Natural killer cell (primary cell): ENCODE measurements around the gene SMIM36. TPM values are rescaled to one million over a fixed set of nuclear protein-coding genes. Genes with fewer than 3 reads are reported as not detected.

Source experiments
- ATAC-seq, 3 donors: fragments of 150-1000 bp in 2 of 3; fragments of 200-7000 bp in 1 of 3; cut with Tn5 transposase; 1 replicate in 1 of 3; 2 replicates in 2 of 3; pipeline ENCODE4 v1.10.0; 2021; ENCODE audit warnings: mild to moderate bottlenecking in 2 of 3, moderate library complexity in 2 of 3
- DNase-seq, 2 donors: peaks; one replicate each; pipeline versions ENCODE4 v3.0.0 to v3.0.0-alpha.2; 2013 to 2021; ENCODE audit warnings: mixed read lengths in 1 of 2
- H3K27ac ChIP-seq: one replicate; pipeline ENCODE4 v1.5.1; 2013; ENCODE audit warnings: mild to moderate bottlenecking, low read length
- H3K27me3 ChIP-seq: one replicate; pipeline ENCODE4 v1.6.1; 2013; ENCODE audit warnings: low read length; ENCODE audit not compliant: control insufficient read depth, insufficient read depth
- H3K36me3 ChIP-seq: one replicate; pipeline ENCODE4 v1.6.1; 2013; ENCODE audit warnings: low read length; ENCODE audit not compliant: control insufficient read depth, insufficient read depth
- H3K4me1 ChIP-seq: one replicate; pipeline ENCODE4 v1.6.1; 2013; ENCODE audit warnings: low read length; ENCODE audit not compliant: control insufficient read depth, insufficient read depth
- H3K4me3 ChIP-seq: one replicate; pipeline ENCODE4 v1.5.1; 2013; ENCODE audit warnings: low read length
- H3K9me3 ChIP-seq: one replicate; pipeline ENCODE4 v1.6.1; 2013; ENCODE audit warnings: low read length; ENCODE audit not compliant: control insufficient read depth, insufficient read depth
- H3K27ac Mint-ChIP-seq, 2 donors: one replicate each; pipeline ENCODE4 v1.8.0; 2022; ENCODE audit warnings: mild to moderate bottlenecking in 2 of 2, mixed read lengths in 2 of 2, moderate library complexity in 1 of 2
- H3K27me3 Mint-ChIP-seq, 2 donors: one replicate each; pipeline ENCODE4 v1.8.0; 2022; ENCODE audit warnings: low read depth in 2 of 2, mixed read lengths in 2 of 2
- H3K36me3 Mint-ChIP-seq: one replicate; pipeline ENCODE4 v1.8.0; 2022; ENCODE audit warnings: mixed read lengths
- H3K4me1 Mint-ChIP-seq, 2 donors: one replicate each; pipeline ENCODE4 v1.8.0; 2022; ENCODE audit warnings: mixed read lengths in 2 of 2
- H3K4me3 Mint-ChIP-seq: one replicate; pipeline ENCODE4 v1.8.0; 2022; ENCODE audit warnings: mild to moderate bottlenecking, moderate library complexity, mixed read lengths
- H3K9me3 Mint-ChIP-seq, 2 donors: one replicate each; pipeline ENCODE4 v1.8.0; 2022; ENCODE audit warnings: mixed read lengths in 2 of 2
- CTCF ChIP-seq: fragments of 200-600 bp; IDR thresholded peaks from one replicate; pipeline ENCODE4 v1.8.0; 2022; ENCODE audit warnings: antibody characterized with exemption
- WGBS: methylation state at CpG from one replicate; pipeline ENCODE4 v1.1.7; 2013; ENCODE audit warnings: missing lambda C conversion rate; ENCODE audit not compliant: insufficient coverage; 5-methylcytosine and 5-hydroxymethylcytosine counted together
- intact Hi-C: fragments of 100-400 bp; cut with micrococcal nuclease; formaldehyde crosslinking; loops from one replicate; pipeline ENCODE4 v1.14.2; 2022
- total RNA-seq, 4 donors: library from RNA; stranded (reverse); fragments of 120-200 nt in 1 of 4; gene quantifications; one replicate each; pipeline versions ENCODE4 v1.2.3 to v1.2.4, GENCODE V29; 2013 to 2022

Gene SMIM36
- not detected for total RNA-seq
- total RNA-seq (2013), result 0.02 TPM

GRCh38 chr17:55510986-55511721, at the start of gene SMIM36:
Gene SMIM36 (minus strand): TSS chr17:55511452.
- H3K27ac Mint-ChIP-seq, result no peak within 1 kb of the TSS
- no peaks in the 10 kb centered on the region for H3K36me3 Mint-ChIP-seq
- TF ChIP-seq CTCF, result no peak
- Histone ChIP-seq H3K4me1 (no peaks in the 10 kb centered on the region), H3K9me3 (no peaks in the 10 kb centered on the region), H3K27me3 (no peaks in the 10 kb centered on the region), H3K27ac (no peak within 1 kb of the TSS), H3K36me3 (no peaks in the 10 kb centered on the region), H3K4me3 (no peak within 1 kb of the TSS)
- peaks cover 0 to 5% of the 10 kb centered on the region in 2 donors for H3K27me3 Mint-ChIP-seq
- DNase-seq (no peak), ATAC-seq (no peak)
- no peaks in the 10 kb centered on the region for H3K9me3 Mint-ChIP-seq
- no peaks in the 10 kb centered on the region for H3K4me1 Mint-ChIP-seq
- intact Hi-C loops, result no loop called here
- WGBS, result 90% methylated on average over 17 of the region's 18 CpGs
- no peak within 1 kb of the TSS for H3K4me3 Mint-ChIP-seq

- no peak overlapping the region for H3K27ac ChIP-seq
- no peak for DNase-seq
- H3K36me3 ChIP-seq, result no peaks in the 10 kb centered on the region
- Mint-ChIP-seq H3K4me1 (no peaks in the 10 kb centered on the region), H3K27me3 (peaks cover 6 to 8% of the 10 kb centered on the region in 2 donors), H3K36me3 (no peaks in the 10 kb centered on the region), H3K27ac (no peak overlapping the region), H3K4me3 (no peak overlapping the region), H3K9me3 (no peaks in the 10 kb centered on the region)
- no peaks in the 10 kb centered on the region for H3K4me1 ChIP-seq
- TF ChIP-seq CTCF, result no peak
- H3K27me3 ChIP-seq, result no peaks in the 10 kb centered on the region
- no peak for ATAC-seq
- H3K4me3 ChIP-seq, result no peak overlapping the region
- H3K9me3 ChIP-seq, result no peaks in the 10 kb centered on the region
- intact Hi-C loops, result no loop called here
- WGBS, result 83% methylated on average over 8 of the region's 8 CpGs
Observed at GRCh38 chr17:55555772-55556171, 44.5 kb upstream of the SMIM36 start.

GRCh38 chr17:55549140-55549539, 37.9 kb upstream of the SMIM36 start:
- ATAC-seq, result no peak
- peaks cover 5 to 29% of the 10 kb centered on the region in 2 donors for H3K27me3 Mint-ChIP-seq
- no peak for TF ChIP-seq CTCF
- H3K4me1 Mint-ChIP-seq, result no peaks in the 10 kb centered on the region
- no peaks in the 10 kb centered on the region for H3K27me3 ChIP-seq
- DNase-seq, result peak in 1 of 2 donors; percentile 27
- H3K36me3 ChIP-seq, result no peaks in the 10 kb centered on the region
- H3K4me3 ChIP-seq, result no peak overlapping the region
- H3K4me3 Mint-ChIP-seq, result no peak overlapping the region
- no peak overlapping the region for H3K27ac ChIP-seq
- no peak overlapping the region for H3K27ac Mint-ChIP-seq
- WGBS, result 75% methylated on average over 2 of the region's 2 CpGs
- no peaks in the 10 kb centered on the region for H3K9me3 ChIP-seq
- no peaks in the 10 kb centered on the region for H3K4me1 ChIP-seq
- no peaks in the 10 kb centered on the region for H3K9me3 Mint-ChIP-seq
- intact Hi-C loops, result no loop called here
- no peaks in the 10 kb centered on the region for H3K36me3 Mint-ChIP-seq
